GM18868 (cell line): ENCODE data around the gene MSANTD2.

Experiments
- ATAC-seq: cut with Tn5 transposase; IDR thresholded peaks from one replicate; pipeline ENCODE4 v1.9.1; 2021; ENCODE audit warnings: mild to moderate bottlenecking, moderate library complexity; ENCODE audit not compliant: unreplicated experiment

MSANTD2 gene

GRCh38 chr11:124800226-124800929, at the start of gene MSANTD2:
TSS of gene MSANTD2 (minus strand) at chr11:124800406. CDS start at chr11:124800380, 26 bp downstream.
- ATAC-seq: peak; percentile 90

DNA sequence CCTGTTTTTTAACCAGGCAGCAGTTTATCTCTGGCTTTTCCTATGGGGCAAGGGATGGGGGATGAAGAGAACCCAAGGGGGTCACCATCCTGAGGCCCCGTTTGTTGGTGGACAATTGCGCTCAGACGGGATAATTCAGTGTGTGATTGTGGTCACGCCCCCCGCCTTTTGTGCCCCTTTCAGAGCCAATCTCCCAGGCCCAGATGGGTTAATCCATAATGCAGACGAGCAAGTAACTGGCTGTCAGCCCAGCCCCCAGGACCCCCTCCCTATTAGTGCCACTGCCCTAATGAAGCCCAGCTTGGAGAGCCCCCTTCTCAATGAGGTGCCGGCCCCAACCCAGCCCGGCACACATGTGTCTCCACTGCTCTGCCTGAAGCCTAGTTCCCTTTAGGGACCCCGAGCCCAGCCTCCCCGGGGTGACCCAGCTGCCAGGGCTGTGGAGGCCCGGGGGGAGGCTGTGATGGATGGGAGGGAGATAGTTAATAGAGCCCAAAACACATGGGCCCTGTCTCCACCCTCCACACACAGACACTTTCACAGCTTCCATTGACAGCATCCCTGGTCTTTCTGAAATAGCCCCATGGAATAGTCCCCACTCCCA, 46.0 kb upstream of the MSANTD2 start:
- ATAC-seq: no peak

- no peak for ATAC-seq
Measured at GRCh38 chr11:124844664-124845079, 44.5 kb upstream of the MSANTD2 start.

DNA sequence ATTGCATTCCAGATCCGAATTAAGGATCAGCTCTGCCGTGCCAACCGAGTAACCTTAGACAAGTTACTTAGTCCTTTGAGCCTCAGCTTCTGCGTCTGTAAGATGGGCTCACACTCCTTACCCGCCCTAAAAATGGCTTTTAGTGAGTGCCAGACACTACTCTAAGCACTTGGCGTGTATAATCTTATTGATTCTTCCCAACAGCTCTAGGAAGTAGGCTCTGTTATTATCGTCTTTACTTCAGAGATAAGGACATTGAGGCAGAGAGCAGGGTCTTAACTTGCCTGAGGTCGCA, 43.4 kb upstream of the MSANTD2 start:
- ATAC-seq: no peak

- ATAC-seq: no peak
Measured at GRCh38 chr11:124842305-124842704, 42.1 kb upstream of the MSANTD2 start.

- no peak for ATAC-seq
Measured at GRCh38 chr11:124841840-124842239, 41.6 kb upstream of the MSANTD2 start.

- ATAC-seq: no peak
Measured at GRCh38 chr11:124841201-124841600, 41.0 kb upstream of the MSANTD2 start.

- ATAC-seq: no peak
Measured at GRCh38 chr11:124840666-124841065, 40.5 kb upstream of the MSANTD2 start.

- ATAC-seq: no peak
Measured at GRCh38 chr11:124839972-124840621, 39.9 kb upstream of the MSANTD2 start.

- ATAC-seq: no peak
Measured at GRCh38 chr11:124839128-124839971, 39.1 kb upstream of the MSANTD2 start.

- no peak for ATAC-seq
Measured at GRCh38 chr11:124838805-124839127, 38.6 kb upstream of the MSANTD2 start.

DNA sequence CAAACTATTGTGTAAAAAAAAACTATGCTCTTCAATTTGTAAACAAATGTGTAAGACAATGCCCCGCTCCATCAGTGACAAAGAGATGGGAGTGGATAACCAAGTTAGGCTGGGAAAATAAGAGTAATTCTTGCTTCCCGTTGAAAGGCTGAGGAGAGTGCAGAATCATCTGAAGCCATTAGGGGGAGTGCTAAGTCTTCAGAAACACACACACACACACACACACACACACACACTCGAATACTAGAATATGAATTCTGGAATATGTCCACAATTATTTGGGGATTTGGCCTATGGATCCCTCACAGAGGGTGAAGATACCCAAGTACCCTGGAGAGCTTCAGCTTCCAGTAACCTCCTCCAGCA, 37.3 kb upstream of the MSANTD2 start:
- no peak for ATAC-seq

- ATAC-seq: no peak
Measured at GRCh38 chr11:124835918-124836317, 35.7 kb upstream of the MSANTD2 start.

- no peak for ATAC-seq
Measured at GRCh38 chr11:124834526-124835180, 34.4 kb upstream of the MSANTD2 start.

GRCh38 chr11:124832571-124832970, 32.4 kb upstream of the MSANTD2 start:
- no peak for ATAC-seq

- no peak for ATAC-seq
Measured at GRCh38 chr11:124831897-124832296, 31.7 kb upstream of the MSANTD2 start.

GRCh38 chr11:124830749-124831148, 30.5 kb upstream of the MSANTD2 start:
- ATAC-seq: no peak

GRCh38 chr11:124829986-124830385, 29.8 kb upstream of the MSANTD2 start:
- no peak for ATAC-seq

DNA sequence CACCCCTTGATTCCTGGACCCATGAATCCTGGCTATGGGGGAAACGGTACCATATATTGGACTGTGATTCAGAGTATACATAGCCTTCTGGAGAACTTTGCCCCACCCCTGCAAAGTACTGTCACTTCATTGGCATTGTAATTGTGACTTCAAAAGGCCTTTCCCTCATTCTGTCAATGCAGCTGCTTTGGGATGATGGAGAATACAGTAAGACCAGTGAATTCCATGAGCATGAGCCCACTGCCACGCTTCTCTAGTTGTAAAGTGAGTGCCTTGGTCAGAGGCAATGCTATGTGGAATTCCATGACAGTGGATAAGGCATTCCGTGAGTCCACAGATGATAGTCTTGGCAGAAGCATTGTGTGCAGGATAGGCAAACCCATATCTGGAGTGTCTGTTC, 25.7 kb upstream of the MSANTD2 start:
- no peak for ATAC-seq

DNA sequence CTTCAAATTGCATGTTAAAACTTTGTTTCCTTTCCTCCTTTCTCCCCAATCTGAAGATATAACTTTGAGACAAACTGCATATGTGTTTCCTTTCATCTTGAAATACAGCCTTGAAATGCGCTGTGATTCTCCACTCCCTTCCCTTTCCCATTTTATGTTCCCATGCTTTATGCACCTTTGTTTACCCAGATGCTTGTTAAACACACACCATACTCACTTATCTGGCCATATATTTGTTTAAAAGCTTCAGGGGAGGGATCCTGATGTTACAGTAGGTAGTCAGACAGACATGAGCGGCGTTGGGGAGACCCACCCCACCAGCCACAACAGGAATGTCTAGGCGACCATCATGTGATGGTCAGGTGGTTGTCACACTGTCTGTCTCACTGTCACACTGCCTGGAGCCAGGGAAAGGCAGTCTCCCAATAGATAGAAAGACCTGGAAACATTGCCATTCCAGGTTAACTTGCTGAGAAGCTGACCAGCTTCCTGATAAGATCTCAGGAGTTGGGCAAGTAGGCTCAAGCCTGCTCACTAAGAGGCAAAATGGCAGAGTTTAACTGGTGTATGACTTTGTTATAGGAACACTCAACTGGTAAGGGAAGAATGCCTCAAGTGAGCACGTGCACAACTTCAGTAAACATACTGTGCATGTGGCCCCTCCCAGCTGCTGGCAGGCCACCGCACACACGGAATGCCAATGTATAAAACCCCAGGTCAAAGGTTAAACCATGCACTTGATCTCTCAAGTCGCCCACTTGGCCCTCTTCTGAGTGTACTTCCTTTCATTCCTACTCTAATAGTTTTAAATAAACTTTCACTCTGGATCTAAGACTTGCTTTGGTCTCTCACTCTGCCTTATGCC, 23.5 kb upstream of the MSANTD2 start:
- ATAC-seq: no peak
